Amygdala (tissue), 56 donors: ENCODE results near the gene EBPL.
A peak's percentile ranks its signal among the peaks of the same experiment; 100 is the strongest.

Experiments used
- DNase-seq, 56 donors: peaks; one replicate each; lab custom pipeline; 2025; lab: John Stamatoyannopoulos, UW

EBPL gene

GRCh38 chr13:49678191-49678914, 12.9 kb downstream of the EBPL start:
- DNase-seq = no peak

- no peak for DNase-seq
Measured at GRCh38 chr13:49676581-49677298, 14.5 kb downstream of the EBPL start.

GRCh38 chr13:49670828-49671227, 20.5 kb downstream of the EBPL start:
- no peak for DNase-seq

GRCh38 chr13:49669735-49670309, 21.5 kb downstream of the EBPL start:
- DNase-seq = peak in 43 of 56 donors; percentile 2 to 66 (median 30)

- DNase-seq = no peak
Measured at GRCh38 chr13:49667773-49668172, 23.5 kb downstream of the EBPL start.

- no peak for DNase-seq
Measured at GRCh38 chr13:49664606-49665005, 26.7 kb downstream of the EBPL start.

- peak in 11 of 56 donors; percentile 2 to 48 (median 25) for DNase-seq
Measured at GRCh38 chr13:49657241-49657641, 34.0 kb downstream of the EBPL start.

GRCh38 chr13:49655906-49656305, 35.4 kb downstream of the EBPL start:
- DNase-seq = no peak

- DNase-seq = no peak
Measured at GRCh38 chr13:49654011-49654410, 37.3 kb downstream of the EBPL start.

GRCh38 chr13:49653478-49653877, 37.8 kb downstream of the EBPL start:
- DNase-seq = no peak

GRCh38 chr13:49652355-49653305, 38.7 kb downstream of the EBPL start:
- DNase-seq = peak in 3 of 56 donors; percentile 6 to 29 (median 14)

GRCh38 chr13:49651570-49652354, 39.5 kb downstream of the EBPL start:
- no peak for DNase-seq

- no peak for DNase-seq
Measured at GRCh38 chr13:49649963-49650312, 41.3 kb downstream of the EBPL start.

GRCh38 chr13:49649244-49649962, 41.9 kb downstream of the EBPL start:
- no peak for DNase-seq

GRCh38 chr13:49646688-49647087, 44.6 kb downstream of the EBPL start:
- DNase-seq = no peak

GRCh38 chr13:49645451-49645850, 45.8 kb downstream of the EBPL start:
- no peak for DNase-seq

GRCh38 chr13:49643035-49643646, 48.1 kb downstream of the EBPL start:
- DNase-seq = no peak

- DNase-seq = peak in 3 of 56 donors; percentile 6 to 50 (median 21)
Measured at GRCh38 chr13:49641801-49642291, 49.4 kb downstream of the EBPL start.

- no peak for DNase-seq
Measured at GRCh38 chr13:49638744-49639072, 52.6 kb downstream of the EBPL start.
